SH-SY5Y (cell line): ENCODE data around the gene ADAMTSL5.

ENCODE experiments used
- GATA2 ChIP-seq: IDR thresholded peaks from 2 replicates; pipeline ENCODE4 v1.6.1; 2011; ENCODE audit warnings: mild to moderate bottlenecking, low read depth, low read length
- GATA3 ChIP-seq: IDR thresholded peaks from 2 replicates; pipeline ENCODE4 v1.6.1; 2011; ENCODE audit warnings: low read depth, mild to moderate bottlenecking, low read length, moderate library complexity

- TF ChIP-seq GATA2: no peak
- TF ChIP-seq GATA3: no peak
Measured at GRCh38 chr19:1488282-1488601, 24.6 kb downstream of the ADAMTSL5 start.
